Activated CD8-positive, alpha-beta memory T cell treated with anti-CD3 and anti-CD28 coated beads, Interleukin-2, amount 50 U/mL, for 24 hours (primary cell): Measurements from ENCODE around the gene SEPSECS.

Experiments used
- DNase-seq: peaks from one replicate; pipeline ENCODE4 v3.0.0-alpha.2; 2020; ENCODE audit errors: extremely low read depth

The SEPSECS gene

GRCh38 chr4:25155947-25156346 lies 4.3 kb downstream of the SEPSECS start:
- no peak for DNase-seq

- DNase-seq: no peak
These were observed 5.5 kb downstream of the SEPSECS start for GRCh38 chr4:25154594-25155265.

GRCh38 chr4:25146076-25146475 lies 14.2 kb downstream of the SEPSECS start:
- DNase-seq: no peak

DNA sequence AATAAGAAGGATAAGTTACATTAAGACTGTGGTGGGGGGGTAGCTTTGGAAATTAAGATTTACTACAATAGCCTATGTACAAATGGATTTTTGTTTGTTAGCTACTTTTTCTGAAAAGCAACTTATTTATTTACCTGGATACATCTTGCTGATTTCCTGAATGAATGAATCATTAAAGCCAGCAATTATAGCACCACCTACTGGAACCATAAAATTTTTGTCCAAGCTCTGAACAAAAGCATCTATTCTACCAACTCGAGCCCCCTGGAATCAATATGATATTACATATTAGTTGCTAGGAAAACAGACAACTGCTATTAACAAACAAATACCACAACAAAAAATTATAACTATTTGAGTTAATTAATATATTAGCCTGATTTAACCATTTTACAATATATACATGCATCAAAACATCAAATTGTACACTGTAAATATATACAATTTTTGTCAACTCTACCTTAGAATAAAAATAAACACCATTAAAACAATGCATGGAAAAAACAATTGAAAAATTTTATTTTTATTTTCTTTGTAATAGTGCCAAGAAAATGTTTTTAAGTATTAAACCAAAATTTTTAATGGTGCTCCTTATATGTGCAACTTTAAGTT lies 15.3 kb downstream of the SEPSECS start:
- no peak for DNase-seq

GRCh38 chr4:25142468-25142867 lies 17.8 kb downstream of the SEPSECS start:
- no peak for DNase-seq

- no peak for DNase-seq
These were observed 18.7 kb downstream of the SEPSECS start for GRCh38 chr4:25141592-25141991.

GRCh38 chr4:25133132-25133531 lies 27.1 kb downstream of the SEPSECS start:
- no peak for DNase-seq

DNA sequence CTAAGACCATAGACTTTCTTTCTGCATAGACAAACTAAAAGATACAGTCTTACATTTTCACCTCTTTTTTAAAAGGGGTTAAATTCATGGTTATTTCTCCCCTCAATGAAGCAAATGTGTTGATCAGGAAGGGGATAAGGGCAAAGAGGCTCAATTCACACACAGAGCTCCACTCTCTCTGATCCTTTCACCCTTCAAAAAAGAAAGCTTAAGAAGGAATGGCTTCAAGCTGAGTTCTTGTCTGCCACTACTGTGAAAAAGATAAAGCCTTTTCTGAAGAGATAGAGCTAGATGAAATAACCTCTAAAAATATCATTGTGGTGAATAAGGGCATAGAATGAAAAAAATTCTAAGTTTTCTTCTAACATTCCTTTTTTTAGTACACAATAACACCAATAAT lies 28.3 kb downstream of the SEPSECS start:
- DNase-seq: no peak

GRCh38 chr4:25131381-25131780 lies 28.9 kb downstream of the SEPSECS start:
- no peak for DNase-seq

DNA sequence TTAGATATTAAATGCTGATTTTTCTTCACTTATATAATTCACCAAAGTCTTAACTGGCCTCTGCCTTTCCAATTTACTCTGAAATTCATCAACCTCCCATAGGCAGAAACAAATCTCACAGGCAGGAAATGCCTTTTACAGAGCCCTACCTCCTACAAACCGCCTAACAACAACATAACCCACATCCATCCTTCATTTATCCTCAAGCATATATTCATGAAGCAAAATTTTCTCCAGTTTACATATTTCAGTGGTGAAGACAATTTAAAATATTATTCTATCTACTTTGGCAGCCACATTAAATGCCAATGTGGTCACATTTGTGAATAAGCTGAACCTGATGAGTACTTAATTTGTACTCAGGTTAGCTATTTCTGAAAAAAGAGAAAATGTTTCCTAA lies 30.3 kb downstream of the SEPSECS start:
- DNase-seq: no peak

DNA sequence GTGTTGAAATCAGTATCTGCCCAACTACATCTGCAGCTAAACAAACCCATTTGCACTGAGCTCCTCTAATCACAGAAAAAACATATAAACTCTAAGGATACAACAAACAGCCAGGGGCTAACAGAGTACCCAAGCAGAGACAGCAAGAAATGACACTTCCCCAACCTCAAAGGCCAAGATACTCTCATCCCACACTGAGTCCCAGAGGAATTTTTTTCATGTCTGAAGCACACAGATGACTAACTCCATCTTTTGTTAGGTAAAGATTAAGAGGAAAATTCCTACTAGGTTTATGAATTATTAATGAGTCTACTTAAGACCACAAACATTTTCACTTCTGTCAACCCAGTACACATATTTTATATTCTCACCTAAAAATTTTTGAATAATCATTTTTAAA lies 31.6 kb downstream of the SEPSECS start:
- DNase-seq: no peak

DNA sequence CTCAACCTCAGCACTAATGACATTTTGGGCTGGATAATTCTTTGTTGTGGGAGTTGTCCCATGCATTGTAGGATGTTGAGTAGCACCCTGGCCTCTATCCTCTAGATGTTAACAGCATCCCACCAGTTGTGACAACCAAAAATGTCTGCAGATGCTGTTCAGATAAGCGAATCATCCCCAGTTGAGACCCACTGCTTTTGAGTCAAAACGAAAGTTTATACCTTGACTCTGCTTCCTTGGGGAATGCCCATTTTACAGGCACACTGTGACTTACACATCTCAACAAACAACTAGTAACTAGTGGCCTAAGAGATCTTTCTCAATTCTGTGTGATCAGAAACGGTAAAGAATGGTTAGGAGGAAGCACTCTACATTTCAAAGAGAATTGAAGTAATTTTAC lies 37.0 kb downstream of the SEPSECS start:
- no peak for DNase-seq

DNA sequence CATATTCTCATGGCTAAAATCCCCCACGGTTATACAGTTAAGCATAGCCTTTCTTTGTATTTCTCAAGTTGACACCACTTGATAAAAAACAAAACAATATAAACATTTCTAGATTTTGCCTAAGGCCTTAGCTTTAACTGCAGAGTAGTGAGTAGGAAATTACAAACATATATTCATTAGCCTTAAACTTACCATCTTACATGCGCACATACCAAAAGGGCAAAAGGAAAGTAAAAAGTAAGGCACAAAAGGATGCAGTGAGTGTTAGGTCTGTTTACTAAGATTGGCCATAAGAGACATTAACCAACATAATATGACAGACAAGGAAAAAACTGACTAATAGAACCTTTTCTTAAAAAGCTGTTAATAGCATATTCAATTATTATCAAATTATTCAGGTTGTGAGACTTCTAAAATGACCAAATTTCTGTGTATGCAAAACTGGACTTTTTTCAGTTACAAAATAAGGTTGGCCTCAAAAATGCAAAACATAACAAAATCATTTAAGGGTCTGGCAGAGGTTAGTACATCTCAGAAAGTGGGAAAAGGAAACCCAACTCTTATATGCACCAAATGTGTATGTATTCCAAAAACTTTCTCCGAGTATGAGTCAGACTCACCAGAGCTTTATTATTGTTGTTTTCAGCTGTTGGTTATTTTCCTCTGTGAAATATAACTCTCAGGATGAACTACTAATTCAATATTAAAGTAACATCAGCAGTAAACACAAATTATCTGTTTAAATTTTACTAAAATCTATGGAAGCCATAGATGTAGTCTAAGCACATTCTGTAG lies 39.9 kb downstream of the SEPSECS start:
- no peak for DNase-seq

GRCh38 chr4:25117716-25118472 lies 42.4 kb downstream of the SEPSECS start:
- no peak for DNase-seq

DNA sequence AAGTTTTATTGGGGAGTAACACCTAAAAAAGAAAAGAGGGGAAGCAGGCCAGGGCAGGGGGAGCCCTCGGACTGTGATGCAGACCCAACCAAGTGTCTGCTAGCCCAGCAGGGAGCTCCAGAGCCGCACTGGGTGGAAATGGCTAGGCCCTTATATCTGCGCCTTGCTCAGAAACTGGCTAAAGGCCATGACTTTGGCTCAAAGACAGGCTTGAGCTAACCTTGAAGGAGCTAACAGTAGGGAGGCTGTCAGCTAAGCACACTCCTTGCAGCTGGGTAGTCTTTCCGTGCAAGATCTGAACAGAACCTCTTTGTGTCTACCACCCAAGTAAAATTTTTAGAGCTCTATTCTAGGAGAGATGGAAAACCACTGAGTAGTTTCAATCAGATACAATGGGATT lies 43.0 kb downstream of the SEPSECS start:
- no peak for DNase-seq

DNA sequence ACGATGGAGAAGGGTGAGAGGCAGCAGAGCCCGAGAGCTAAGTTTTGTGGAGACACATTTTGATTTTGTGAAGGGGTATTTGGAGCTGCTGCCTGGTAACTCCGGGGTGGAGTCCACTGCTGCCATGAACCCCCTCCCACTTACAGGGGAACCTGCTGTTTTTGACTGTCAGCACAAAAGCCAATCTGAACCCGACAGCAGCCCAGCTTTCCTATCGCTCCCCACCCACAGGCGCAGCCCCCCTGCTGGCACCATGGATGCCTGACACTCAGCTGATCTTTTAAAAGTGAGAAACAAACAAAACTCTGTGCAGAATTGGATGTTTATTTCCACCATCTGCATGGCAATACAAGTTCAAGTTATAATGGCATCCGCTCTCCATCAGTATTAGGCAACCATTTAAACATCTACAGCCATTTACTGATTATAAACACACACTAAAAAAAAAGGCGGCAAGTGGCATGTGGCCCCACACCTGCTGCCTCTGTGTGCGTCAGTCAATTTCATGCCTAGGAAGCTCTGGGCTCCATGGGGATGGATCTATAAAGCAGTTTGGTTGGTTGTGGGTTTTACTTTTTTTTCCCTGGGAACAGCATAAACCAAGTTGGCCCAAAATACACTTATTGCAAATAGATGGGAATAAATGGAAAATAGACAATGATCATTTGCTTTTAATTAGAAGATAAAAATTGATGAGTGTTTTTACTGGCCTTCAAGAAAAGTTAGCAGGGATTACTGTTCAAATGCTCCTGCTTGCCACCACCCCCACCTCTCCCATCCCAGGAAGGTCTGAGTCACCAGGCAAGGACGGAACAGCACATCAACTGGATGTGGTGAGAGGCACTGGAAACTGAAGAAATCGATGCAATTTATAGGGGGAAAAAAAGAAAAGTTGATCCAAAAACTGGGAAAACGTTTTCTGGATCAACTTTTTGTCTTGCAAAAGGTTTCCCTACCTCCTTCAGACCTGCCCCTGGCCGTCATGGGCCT lies 46.0 kb downstream of the SEPSECS start:
- DNase-seq: no peak

- no peak for DNase-seq
These were observed 47.3 kb downstream of the SEPSECS start for GRCh38 chr4:25112995-25113380.

- no peak for DNase-seq
These were observed 47.8 kb downstream of the SEPSECS start for GRCh38 chr4:25112366-25112994.

DNA sequence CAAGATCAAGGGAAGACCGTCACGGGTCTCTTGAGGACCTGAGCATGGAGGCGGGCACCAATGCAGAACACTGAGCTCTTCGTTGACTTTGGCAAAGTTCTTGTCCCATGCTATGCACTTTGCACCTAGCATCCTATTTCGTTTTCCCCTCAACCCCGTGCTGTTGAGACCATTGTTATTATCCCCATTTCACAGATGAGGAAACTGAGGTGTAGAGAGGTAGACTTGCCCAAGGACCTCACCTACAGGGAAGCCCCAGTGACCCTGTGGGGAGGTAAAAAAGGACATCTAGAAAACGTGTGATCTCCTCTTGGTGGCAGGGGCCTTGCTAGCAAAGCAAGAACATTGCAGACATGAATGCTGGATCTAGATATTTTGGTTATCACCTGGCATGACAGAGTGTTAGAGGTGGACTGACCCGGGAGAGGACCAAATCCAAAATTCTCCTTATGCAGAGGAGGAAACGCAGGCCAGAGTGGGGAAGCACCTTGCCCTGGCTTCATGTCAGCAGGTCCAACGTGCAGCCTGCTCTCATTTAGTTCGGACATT lies 48.5 kb downstream of the SEPSECS start:
- no peak for DNase-seq
